NCI-H146 (cell line): ENCODE results near the gene MAP3K14.

ENCODE experiments used
- DNase-seq: peaks from one replicate; lab custom pipeline; 2025; lab: John Stamatoyannopoulos, UW

Gene MAP3K14

DNA sequence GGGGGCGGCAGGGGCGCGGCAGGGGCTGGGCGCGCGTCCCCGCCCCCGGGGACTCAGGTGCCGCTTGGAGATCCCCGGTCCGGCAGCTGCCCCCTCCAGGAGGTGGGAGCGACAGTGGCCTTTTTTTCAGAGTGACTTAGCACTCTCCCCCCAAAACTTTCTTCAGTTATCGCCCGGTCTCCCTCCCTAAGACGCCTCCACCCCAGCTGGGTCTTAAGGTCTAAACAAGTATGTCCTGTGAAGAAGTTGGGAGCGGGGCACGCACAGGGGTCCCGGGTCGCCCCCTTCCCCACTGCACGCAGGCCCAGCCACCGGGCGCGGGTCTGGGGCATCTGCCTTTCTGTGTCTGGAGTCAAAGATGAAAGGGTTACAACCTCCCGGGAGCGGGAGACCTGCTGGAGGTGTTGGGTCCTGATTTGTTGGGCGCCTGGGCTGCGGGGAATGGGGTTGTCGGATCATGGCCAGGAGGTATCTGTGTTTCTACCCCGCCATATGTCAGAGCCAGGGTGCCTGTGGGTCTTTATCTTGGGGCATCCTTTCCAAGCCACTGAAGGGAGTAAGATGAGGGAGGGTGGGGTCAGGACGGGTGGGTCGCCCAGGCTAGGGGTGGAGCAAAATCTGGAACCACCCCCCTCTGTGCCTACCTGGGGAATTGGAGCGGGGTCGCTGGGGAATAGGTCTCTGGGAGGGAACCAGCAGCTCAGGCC lies 94.4 kb downstream of the MAP3K14 start:
- DNase-seq: peak; percentile 20

DNA sequence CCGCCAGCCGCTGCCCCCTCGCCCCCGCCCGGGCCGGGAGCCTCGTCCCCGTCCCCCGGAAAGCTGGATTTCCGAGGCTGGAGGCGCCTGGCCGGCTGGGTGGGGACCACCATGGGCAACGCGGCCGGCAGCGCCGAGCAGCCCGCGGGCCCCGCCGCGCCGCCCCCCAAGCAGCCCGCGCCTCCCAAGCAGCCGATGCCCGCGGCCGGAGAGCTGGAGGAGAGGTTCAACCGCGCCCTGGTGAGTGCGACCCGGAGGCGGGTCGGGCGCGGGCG lies 94.9 kb downstream of the MAP3K14 start:
- DNase-seq: no peak

DNA sequence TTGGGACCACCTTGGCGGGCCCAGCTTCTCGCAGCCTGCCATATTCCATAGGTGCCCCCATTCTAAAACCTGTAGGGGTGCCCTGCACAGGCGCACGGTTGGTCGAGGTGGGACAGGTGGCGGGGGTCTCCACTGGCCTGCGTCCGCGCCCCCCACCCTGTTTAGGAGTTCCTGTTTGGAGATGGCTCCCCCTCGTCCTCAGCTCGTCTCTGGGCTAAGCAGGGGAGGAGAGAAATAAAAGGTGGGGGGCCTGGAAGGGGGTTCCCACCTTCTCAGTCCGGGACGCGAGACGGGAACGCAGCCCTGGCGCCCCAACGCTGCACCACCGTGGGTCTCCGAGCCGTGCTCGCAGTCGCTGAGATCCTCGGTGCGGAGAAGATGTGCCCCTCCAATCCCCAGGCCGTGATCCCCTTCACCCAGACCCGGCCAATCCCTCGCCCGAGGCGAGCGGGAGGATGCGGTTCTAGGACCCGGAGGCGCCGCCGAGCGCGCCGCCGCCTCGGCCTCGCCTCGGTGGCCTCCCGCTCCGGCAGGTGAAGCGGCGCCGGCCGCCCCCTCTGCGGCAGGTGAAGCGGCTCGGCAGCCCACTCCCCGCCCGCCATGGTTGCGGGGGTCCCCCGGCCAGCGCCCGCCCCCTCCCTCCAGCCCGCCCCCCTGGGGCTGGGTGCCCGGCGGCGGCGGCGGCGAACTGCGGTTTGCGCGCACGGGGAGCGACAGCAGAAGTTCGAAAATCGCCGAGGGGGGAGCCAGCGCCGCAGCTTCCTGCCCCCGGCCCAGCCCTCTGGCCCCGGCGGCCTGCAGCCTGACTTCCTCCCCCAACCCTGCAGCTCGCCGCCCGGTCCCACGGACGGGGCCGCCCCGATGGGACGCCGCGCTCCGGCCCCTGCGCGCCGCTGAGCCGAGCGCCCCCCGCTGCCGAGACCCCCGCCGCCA lies 95.5 kb downstream of the MAP3K14 start, which contains the start of gene FMNL1:
Gene FMNL1 (plus strand): TSS at position 805 of the 933 bp plus-strand sequence. CDS start 240 bp downstream, outside the sequence.
- DNase-seq: peak; percentile 39

DNA sequence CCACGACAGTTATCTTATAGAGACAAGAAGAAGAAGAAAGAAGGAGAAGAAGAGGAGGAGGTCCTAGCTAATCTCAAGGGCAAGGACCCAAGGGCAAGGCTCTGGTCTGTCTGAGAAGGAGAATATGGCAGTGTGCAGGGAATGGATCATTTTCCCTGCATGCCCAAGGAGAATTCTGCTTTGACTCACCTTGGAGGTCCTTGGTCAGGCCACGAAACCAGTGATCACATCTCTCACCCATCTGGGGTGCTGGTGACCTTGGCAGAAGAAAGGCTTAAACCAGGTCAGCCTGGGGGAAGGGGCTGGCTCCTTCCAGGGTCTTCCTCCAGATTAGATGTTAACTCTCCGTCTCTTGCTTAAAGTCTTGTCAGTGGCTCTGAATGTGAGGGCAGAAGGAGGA lies 96.7 kb downstream of the MAP3K14 start:
- DNase-seq: no peak

DNA sequence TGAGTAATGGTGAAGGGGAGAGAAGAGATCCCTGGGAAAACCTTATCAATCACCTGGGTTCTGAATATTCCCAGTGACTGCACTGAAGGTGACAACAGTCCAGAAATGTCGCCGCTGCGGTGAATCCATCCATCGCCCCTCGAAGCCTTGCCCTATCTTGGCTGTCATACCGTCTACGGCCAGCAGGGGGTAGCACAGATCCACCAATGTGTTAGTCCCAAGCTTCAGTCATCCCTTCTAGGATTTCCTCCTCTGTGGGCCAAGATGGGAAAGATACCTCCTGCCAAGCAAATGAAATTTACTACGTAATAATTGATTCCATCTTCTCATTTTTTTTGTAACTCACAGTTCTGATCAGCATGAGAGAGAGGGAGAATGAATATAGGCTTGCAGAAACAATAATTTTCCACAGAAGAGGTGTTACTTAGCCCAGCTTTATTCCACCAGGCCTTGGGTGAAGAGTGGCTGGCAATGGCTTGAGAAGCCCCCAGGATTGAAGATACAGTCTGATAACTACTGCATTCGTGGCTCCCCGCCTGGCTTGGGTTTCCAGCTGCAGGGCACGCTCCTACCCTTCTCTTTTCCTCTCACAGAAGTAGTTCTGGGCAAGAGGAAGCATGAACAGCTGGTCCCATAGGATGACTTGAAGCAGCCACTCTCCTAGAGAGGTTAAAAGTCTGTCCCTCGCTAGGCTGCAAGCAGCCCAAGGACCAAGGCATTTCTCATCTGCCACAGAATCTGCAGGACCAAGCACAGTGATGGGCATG lies 97.7 kb downstream of the MAP3K14 start:
- peak; percentile 66 for DNase-seq
